HCT116 (cell line): ENCODE measurements around the gene YY2. TPM values are rescaled to one million over a fixed set of nuclear protein-coding genes. Genes with fewer than 3 reads are reported as not detected.

ENCODE experiments used
- ATAC-seq: fragments of 200-7000 bp; cut with Tn5 transposase; 2 replicates; pipeline ENCODE4 v1.9.1; 2020; ENCODE audit warnings: mild to moderate bottlenecking, moderate library complexity
- BruUV-seq: library from RNA; stranded (reverse); fragments of 400-500 nt; replicated peaks from 2 replicates; lab custom pipeline; 2021; lab: Mats Ljungman, UMichigan
- CTCF ChIA-PET: fragments of 300-600 bp; sonication (Branson Sonifier 250); formaldehyde crosslinking; loops from one replicate; lab custom pipeline; 2021; ENCODE audit warnings: antibody characterized with exemption; lab: Charles Lee
- POLR2A ChIA-PET: fragments of 300-600, 350-600 bp; sonication (Branson Sonifier 250); formaldehyde crosslinking; loops from one replicate; lab custom pipeline; 2021; ENCODE audit warnings: antibody characterized with exemption; lab: Charles Lee
- RAD21 ChIA-PET, 2 experiments: fragments of 300-600 bp; sonication (Branson Sonifier 250); formaldehyde crosslinking; loops; one replicate each; lab custom pipeline; 2023; ENCODE audit warnings: low total read pairs in 2 of 2; ENCODE audit not compliant: uncharacterized antibody in 2 of 2, unreplicated experiment in 2 of 2, low non-redundant PET in 1 of 2; lab: Charles Lee
- DNase-seq: peaks from one replicate; pipeline ENCODE4 v3.0.0-alpha.2; 2010; ENCODE audit warnings: low read depth, low spot score
- H2AFZ ChIP-seq: fragments of 200-600 bp; shearing (Covaris generic), sonication (generic); 2 replicates; pipeline ENCODE4 v1.6.1; 2017; ENCODE audit warnings: low read depth, mixed run types, mixed read lengths, antibody characterized with exemption, low read length; ENCODE audit not compliant: poor library complexity, severe bottlenecking
- H3K27ac ChIP-seq: 2 replicates; pipeline ENCODE4 v1.5.1; 2012; ENCODE audit warnings: low read depth, low read length
- H3K27me3 ChIP-seq: fragments of 200-600 bp; sonication (generic); 2 replicates; pipeline ENCODE4 v1.6.1; 2016; ENCODE audit warnings: mixed run types, low read length, mixed read lengths; ENCODE audit not compliant: insufficient read depth
- H3K36me3 ChIP-seq, 2 experiments: fragments of 200-500 bp in 1 of 2; fragments of 200-600 bp in 1 of 2; sonication (Bioruptor generic) in 1 of 2; sonication (generic) in 1 of 2; 2 replicates each; pipeline versions ENCODE4 v1.5.1 to v1.6.1; 2014 to 2016; ENCODE audit warnings: low read length in 2 of 2, inconsistent platforms in 1 of 2, mixed read lengths in 1 of 2, mixed run types in 1 of 2; ENCODE audit not compliant: insufficient read depth in 2 of 2, control insufficient read depth in 1 of 2
- H3K4me1 ChIP-seq, 2 experiments: fragments of 200-600 bp in 1 of 2; sonication (generic) in 1 of 2; 2 replicates each; pipeline versions ENCODE4 v1.5.1 to v1.6.1; 2012 to 2017; ENCODE audit warnings: low read length in 2 of 2, inconsistent platforms in 1 of 2, mild to moderate bottlenecking in 1 of 2, mixed read lengths in 1 of 2, mixed run types in 1 of 2, moderate library complexity in 1 of 2; ENCODE audit not compliant: insufficient read depth in 2 of 2, control insufficient read depth in 1 of 2
- H3K4me2 ChIP-seq: fragments of 200-600 bp; sonication (generic); 2 replicates; pipeline ENCODE4 v1.6.1; 2017; ENCODE audit warnings: mixed run types, low read length, mixed read lengths
- H3K4me3 ChIP-seq, 2 experiments: fragments of 200-600 bp in 1 of 2; sonication (generic) in 1 of 2; replicated peaks in 1 of 2; 2 replicates each; pipeline ENCODE4 v1.5.1; 2011 to 2016; ENCODE audit warnings: low read length in 2 of 2, control low read depth in 1 of 2, low read depth in 1 of 2, mild to moderate bottlenecking in 1 of 2, mixed read lengths in 1 of 2, mixed run types in 1 of 2
- H3K79me2 ChIP-seq: fragments of 200-600 bp; sonication (generic); 2 replicates; pipeline ENCODE4 v1.6.1; 2017; ENCODE audit warnings: mild to moderate bottlenecking, mixed run types, low read length, moderate library complexity, mixed read lengths; ENCODE audit not compliant: insufficient read depth
- H3K9ac ChIP-seq: fragments of 200-600 bp; sonication (generic); 2 replicates; pipeline ENCODE4 v1.6.1; 2016; ENCODE audit warnings: low read length, mixed read lengths
- H3K9me2 ChIP-seq: fragments of 200-600 bp; sonication (generic), shearing (Covaris generic); 2 replicates; pipeline ENCODE4 v1.6.1; 2017; ENCODE audit warnings: mixed run types, mild to moderate bottlenecking, moderate library complexity; ENCODE audit not compliant: insufficient read depth
- H3K9me3 ChIP-seq, 2 experiments: fragments of 200-500 bp in 1 of 2; fragments of 200-600 bp in 1 of 2; sonication (Bioruptor generic) in 1 of 2; sonication (generic) in 1 of 2; 2 replicates each; pipeline ENCODE4 v1.6.1; 2014 to 2017; ENCODE audit warnings: low read length in 2 of 2, mixed read lengths in 2 of 2, inconsistent platforms in 1 of 2, low read depth in 1 of 2, mild to moderate bottlenecking in 1 of 2, mixed run types in 1 of 2, moderate library complexity in 1 of 2; ENCODE audit not compliant: control insufficient read depth in 1 of 2, insufficient read depth in 1 of 2
- H4K20me1 ChIP-seq: fragments of 200-600 bp; sonication (generic), shearing (Covaris generic); 2 replicates; pipeline ENCODE4 v1.6.1; 2017; ENCODE audit warnings: mixed run types, mild to moderate bottlenecking, moderate library complexity; ENCODE audit not compliant: insufficient read depth
- EGR1 ChIP-seq: IDR thresholded peaks from 2 replicates; pipeline ENCODE4 v1.6.1; 2012; ENCODE audit warnings: low read depth
- JUND ChIP-seq: IDR thresholded peaks from 2 replicates; pipeline ENCODE4 v1.6.1; 2012
- POLR2A ChIP-seq: IDR thresholded peaks from 2 replicates; pipeline ENCODE4 v1.7.0; 2011; ENCODE audit warnings: borderline replicate concordance; ENCODE audit not compliant: insufficient read depth, insufficient read length; ENCODE audit errors: extremely low read depth
- POLR2AphosphoS5 ChIP-seq: IDR thresholded peaks from 2 replicates; pipeline ENCODE4 v1.6.1; 2011; ENCODE audit warnings: mild to moderate bottlenecking, low read depth, low read length, moderate library complexity
- TCF7L2 ChIP-seq: IDR thresholded peaks from 2 replicates; pipeline ENCODE4 v1.7.0; 2011; ENCODE audit warnings: borderline replicate concordance, inconsistent platforms; ENCODE audit not compliant: insufficient read depth, insufficient read length; ENCODE audit errors: extremely low read depth
- YY1 ChIP-seq: IDR thresholded peaks from 2 replicates; pipeline ENCODE4 v1.6.1; 2011; ENCODE audit warnings: low read length, low read depth, moderate library complexity, mild to moderate bottlenecking; ENCODE audit not compliant: insufficient replicate concordance; ENCODE audit errors: extremely low read depth
- ZNF274 ChIP-seq: fragments of 200-500 bp; sonication (Bioruptor generic); IDR thresholded peaks from 2 replicates; pipeline ENCODE4 v1.6.1; 2014; ENCODE audit warnings: mild to moderate bottlenecking, low read depth, low read length, inconsistent platforms
- intact Hi-C: fragments of 100-400 bp; cut with micrococcal nuclease; formaldehyde crosslinking; loops from 2 replicates; pipeline ENCODE4 v1.10.0; 2022
- total RNA-seq: library from RNA; stranded (reverse); gene quantifications from one replicate; pipeline ENCODE4 v1.2.1, GENCODE V29; 2021; ENCODE audit not compliant: unreplicated experiment
- TF ChIP-seq, protein P1 (sequence below): IDR thresholded peaks from 2 replicates; pipeline ENCODE4 v1.6.1; 2012
- TF ChIP-seq, protein P2 (sequence below): IDR thresholded peaks from 2 replicates; pipeline ENCODE4 v1.6.1; 2012
- TF ChIP-seq, protein P3 (sequence below), 3 experiments: fragments of 200-600 bp in 1 of 3; sonication (generic) in 1 of 3; IDR thresholded peaks in 2 of 3; conservative IDR thresholded peaks in 1 of 3; 2 replicates each; pipeline ENCODE4 v1.5.1; 2012 to 2017; ENCODE audit warnings: low read depth in 2 of 3, low read length in 2 of 3, antibody characterized with exemption in 1 of 3, borderline replicate concordance in 1 of 3, control low read depth in 1 of 3, mild to moderate bottlenecking in 1 of 3, mixed read lengths in 1 of 3, mixed run types in 1 of 3, moderate library complexity in 1 of 3; ENCODE audit not compliant: insufficient read depth in 1 of 3

YY2 gene
- total RNA-seq, 1 experiment from 2014 or later: 2.7 TPM

DNA sequence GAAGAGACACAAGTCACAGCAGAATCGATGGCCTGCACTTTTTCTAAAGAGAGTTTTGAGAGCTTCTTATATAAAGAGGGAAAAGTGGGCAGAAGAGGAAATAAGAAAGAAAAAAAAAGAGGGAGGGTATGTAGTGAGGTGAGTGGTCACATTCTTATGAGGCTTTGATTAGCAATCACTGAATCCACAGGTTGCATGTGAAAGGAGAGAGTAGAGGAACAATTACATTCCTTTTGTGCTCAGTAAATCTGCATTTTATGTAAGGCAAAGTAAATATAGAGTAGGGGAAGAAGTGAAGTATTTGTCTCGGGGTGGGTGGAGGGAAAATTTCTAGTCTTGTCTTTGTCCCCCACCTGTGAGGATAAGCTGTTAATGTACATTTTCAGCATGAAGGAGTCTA is 43.2 kb upstream of the YY2 start:
- Histone ChIP-seq H3K4me3 (no peak overlapping the region), H3K27me3 (no peaks in the 10 kb centered on the region), H2AFZ (no peak overlapping the region), H3K27ac (no peak overlapping the region), H3K9me2 (no peaks in the 10 kb centered on the region), H3K36me3 (no peaks in the 10 kb centered on the region), H3K79me2 (no peaks in the 10 kb centered on the region), H3K9ac (no peak overlapping the region), H3K4me1 (no peaks in the 10 kb centered on the region), H3K4me2 (no peak overlapping the region), H3K9me3 (no peaks in the 10 kb centered on the region), H4K20me1 (no peaks in the 10 kb centered on the region)
- TF ChIP-seq JUND (no peak), YY1 (no peak), EGR1 (no peak), ZNF274 (no peak), POLR2AphosphoS5 (no peak), POLR2A (no peak), TCF7L2 (no peak)
- TF ChIP-seq, protein P1, sequence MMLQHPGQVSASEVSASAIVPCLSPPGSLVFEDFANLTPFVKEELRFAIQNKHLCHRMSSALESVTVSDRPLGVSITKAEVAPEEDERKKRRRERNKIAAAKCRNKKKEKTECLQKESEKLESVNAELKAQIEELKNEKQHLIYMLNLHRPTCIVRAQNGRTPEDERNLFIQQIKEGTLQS: no peak
- TF ChIP-seq, protein P2, sequence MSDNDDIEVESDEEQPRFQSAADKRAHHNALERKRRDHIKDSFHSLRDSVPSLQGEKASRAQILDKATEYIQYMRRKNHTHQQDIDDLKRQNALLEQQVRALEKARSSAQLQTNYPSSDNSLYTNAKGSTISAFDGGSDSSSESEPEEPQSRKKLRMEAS: no peak
- TF ChIP-seq, protein P3, sequence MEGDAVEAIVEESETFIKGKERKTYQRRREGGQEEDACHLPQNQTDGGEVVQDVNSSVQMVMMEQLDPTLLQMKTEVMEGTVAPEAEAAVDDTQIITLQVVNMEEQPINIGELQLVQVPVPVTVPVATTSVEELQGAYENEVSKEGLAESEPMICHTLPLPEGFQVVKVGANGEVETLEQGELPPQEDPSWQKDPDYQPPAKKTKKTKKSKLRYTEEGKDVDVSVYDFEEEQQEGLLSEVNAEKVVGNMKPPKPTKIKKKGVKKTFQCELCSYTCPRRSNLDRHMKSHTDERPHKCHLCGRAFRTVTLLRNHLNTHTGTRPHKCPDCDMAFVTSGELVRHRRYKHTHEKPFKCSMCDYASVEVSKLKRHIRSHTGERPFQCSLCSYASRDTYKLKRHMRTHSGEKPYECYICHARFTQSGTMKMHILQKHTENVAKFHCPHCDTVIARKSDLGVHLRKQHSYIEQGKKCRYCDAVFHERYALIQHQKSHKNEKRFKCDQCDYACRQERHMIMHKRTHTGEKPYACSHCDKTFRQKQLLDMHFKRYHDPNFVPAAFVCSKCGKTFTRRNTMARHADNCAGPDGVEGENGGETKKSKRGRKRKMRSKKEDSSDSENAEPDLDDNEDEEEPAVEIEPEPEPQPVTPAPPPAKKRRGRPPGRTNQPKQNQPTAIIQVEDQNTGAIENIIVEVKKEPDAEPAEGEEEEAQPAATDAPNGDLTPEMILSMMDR (IDR thresholded peaks at IDR 0.05 in 2 of 3, conservative IDR thresholded peaks at IDR 0.05 in 1 of 3; ENCODE audit: borderline replicate concordance in 1 of 3, insufficient read depth in 1 of 3, low read depth in 2 of 3, low read length in 2 of 3): no peak
- ChIA-PET RAD21 (no interaction called here), CTCF (no interaction called here), POLR2A (no interaction called here)
- intact Hi-C loops: no loop called here
- ATAC-seq: no peak
- no peak for DNase-seq
- BruUV-seq: no TSS peak
